GM18861 (cell line): Measurements from ENCODE around the gene DPRX.
"Not testable (repeated sequence)": the region's sequence is repeated elsewhere in the genome, so short reads cannot be mapped to it uniquely, and the experiment has no call there.

Source experiments
- ATAC-seq: cut with Tn5 transposase; IDR thresholded peaks from one replicate; pipeline ENCODE4 v1.9.1; 2021; ENCODE audit not compliant: unreplicated experiment

DPRX gene

DNA sequence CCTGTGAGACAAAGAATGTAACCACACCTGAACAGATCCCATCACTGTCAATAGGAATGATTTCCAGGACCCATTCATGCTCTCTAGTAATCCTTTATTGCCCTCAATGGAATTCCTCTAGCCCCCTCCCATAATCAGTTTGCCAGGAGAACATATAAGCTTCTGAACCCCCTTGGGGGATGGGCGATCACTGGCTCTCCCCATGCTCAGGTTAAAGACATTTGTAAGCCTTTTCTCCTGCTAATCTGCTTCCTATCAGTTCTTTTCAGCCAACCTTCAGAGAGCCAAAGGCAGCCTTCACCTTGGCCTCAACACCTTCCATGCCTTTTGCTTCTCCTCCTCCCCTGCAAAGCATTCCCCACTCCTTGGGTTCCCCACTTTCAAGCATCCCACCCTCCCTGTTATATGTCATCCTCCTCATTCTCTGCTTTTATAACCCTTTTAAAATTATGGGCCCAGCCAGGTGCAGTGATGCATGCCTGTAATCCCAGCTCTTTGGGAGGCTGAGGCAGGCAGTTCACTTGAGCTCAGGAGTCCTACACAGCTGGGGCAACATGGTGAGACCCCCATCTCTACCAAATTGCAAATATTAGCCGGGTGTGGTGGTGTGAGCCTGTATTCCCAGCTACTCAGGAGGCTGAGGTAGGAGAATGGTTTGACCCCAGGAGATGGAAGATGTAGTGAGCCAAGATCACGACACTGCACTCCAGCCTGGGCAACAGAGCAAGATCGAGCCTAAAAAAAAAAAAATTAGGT lies 12.4 kb downstream of the DPRX start:
- no peak for ATAC-seq

DNA sequence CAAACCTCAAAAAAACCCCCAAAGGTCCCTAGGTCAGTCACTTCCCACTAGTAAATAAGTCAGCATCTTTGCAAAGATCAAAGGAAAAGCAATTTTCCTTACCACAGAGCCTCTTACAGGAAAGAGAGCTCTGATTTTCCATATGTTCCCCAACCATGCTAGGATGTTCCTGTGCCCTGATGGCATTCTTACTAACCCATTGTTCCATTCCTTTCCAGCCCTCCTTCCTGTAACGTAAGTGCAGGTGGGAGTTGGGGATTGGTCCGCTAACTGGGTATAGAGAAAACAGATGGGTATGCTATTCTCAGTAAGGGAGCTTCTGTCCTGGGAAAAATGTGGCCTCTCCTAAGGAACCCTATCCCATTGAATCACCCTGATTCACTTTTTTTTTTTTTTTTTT lies 14.3 kb downstream of the DPRX start:
- ATAC-seq = no peak

DNA sequence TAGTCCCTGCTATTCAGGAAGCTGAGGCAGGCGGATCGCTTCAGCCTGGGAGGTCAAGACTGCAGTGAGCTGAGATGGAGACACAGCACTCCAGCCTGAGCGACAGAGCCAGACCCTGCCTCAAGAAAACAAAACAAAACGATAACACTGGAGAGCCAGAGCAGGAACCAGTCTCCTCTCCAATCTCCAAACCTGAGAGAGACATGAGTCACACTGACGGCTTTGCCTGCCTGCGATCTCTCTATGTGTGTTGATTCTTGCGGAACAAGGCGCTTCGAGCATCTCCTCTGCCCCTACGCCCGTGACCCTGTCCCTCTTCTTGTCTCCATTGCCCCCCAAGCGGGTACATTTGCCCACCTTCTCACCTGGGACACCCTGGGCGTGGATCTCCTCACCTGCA lies 15.6 kb downstream of the DPRX start:
- no peak for ATAC-seq

DNA sequence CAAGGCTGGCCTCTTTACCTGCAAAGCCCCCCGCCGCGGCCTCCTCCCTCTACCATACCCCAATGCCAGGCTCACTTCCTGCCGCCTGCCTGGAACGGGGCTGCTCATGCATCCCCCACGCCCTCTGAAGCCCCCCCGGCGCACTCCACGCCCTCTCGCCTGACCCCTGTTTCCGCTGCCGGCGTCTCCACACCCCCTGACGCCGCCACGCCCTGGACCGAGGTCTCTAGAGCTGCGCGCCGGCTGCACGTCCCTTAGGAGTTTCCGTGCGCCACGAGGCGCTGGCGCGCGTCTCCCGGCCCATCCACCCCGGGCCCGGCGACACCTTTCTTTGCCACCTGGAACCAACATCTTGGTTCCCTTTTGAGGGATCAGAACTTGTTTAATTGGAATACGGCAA lies 16.0 kb downstream of the DPRX start:
- ATAC-seq = no peak

DNA sequence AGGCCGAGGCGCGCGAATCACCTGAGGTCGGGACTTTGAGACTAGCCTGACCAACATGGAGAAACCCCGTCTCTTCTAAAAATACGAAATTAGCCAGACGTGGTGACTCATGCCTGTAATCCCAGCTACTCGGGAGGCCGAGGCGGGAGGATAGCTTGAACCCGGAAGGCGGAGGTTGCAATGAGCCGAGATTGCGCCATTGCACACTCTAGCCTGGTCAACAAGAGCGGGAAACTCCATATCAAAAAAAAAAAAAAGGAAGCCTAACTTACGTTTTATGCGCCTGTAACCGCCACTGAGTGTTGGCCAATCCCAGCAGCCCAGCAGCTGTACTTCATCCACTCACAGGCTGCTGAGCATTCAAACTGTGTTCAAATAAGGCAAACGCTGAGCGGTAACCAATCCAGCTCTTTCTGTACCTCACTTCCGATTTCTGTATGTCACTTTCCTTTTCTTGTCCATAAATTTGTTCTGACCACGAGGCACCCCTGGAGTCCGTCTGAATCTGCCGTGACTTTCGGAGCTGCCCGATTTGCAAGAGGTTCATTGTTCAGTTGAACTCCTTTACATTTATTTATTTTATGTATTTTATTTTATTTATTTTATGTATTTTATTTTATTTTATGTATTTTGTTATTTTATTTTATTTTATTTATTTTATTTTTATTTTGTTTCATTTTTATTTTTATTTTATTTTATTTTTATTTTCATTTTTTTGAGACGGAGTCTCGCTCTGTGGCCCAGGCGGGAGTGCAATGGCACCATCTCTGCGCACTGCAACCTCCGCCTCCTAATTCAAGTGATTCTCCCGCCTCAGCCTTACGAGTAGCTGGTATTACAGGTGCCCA lies 18.2 kb downstream of the DPRX start:
- no peak for ATAC-seq

DNA sequence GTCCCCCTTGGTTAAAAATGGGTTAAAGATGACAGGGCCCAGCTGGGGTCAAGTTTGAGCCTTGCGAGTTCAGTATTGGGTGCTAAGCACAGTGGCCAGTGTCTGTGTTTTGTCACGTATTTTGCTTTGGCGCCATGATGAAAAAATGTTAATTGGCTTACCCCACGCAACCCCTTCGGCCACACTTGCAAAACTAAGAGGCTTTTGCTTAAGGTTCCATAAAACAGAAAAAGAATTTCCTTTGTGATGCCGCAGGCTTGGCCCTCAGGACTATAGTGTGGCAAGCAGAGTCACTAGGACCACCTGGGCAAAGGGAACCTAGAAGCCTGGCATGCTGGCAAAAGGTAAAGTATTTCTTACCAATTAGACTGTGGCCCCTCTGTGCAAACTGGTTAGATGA lies 20.7 kb downstream of the DPRX start:
- ATAC-seq = no peak

DNA sequence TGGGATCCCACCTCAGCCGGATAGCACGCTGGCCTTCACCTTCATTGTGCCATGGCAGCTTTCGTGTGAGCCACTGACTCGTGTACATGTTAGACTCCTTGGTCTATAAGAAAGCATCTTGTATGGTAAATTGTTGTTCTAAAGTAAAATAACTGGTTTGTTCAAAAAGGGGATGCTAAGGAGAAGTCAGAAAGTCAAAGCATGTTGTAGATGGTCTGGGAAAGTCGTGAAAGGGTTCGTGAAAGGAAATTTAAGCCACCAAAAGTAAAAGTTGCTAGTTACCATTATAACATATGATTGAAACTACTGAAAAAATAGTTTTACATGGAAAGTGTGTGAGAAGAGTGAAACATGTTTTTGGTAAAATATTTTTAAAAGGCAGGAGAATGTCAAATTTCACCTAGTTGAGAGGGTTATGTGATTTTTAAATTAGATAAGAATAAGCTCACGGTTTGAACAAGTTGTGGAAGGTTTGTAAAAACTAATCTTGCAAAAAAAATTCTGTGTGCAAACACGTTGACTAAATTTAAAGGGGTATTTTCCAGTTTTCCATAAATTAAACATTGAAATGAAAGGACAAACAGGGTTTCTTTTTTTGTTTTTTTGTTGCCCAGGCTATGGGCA lies 23.4 kb downstream of the DPRX start:
- ATAC-seq = no peak

DNA sequence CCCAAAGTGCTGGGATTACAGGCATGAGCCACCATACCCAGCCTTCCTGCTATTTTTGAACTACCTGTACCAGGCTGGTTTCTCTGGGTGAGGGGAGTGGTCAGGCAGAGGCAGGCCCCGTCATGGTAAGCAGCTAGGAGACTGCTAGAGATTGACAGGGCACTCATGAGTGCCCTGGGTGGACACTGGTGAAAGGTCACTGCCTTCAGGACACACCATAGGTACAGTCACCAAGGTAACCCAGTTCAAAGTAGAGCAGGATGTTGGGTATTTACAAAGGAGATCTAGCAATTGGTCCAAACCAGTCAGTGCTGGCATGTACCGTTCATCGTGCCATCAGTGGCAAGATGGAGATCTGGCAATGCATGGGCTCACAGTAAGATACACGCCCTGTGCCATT lies 25.5 kb downstream of the DPRX start:
- no peak for ATAC-seq

DNA sequence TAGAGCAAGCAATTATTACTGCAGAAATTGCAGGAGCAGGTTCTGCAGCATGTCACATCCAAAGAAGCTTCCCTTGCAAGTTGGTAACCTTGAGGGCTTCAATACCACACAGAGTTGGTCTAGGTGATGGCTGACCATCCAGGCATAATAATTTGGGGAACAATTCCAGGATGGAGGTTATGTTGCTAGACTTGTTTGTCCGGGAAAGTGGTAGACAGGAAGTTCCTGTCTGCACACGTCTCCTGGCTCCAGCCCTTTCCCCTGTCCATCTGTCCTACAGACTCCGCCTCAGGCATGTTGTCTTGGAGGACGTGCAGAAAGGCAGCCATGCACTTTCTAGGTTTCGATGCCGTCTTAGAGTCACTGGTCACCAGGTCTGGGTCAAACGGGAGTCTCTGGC lies 26.0 kb downstream of the DPRX start:
- ATAC-seq = no peak

DNA sequence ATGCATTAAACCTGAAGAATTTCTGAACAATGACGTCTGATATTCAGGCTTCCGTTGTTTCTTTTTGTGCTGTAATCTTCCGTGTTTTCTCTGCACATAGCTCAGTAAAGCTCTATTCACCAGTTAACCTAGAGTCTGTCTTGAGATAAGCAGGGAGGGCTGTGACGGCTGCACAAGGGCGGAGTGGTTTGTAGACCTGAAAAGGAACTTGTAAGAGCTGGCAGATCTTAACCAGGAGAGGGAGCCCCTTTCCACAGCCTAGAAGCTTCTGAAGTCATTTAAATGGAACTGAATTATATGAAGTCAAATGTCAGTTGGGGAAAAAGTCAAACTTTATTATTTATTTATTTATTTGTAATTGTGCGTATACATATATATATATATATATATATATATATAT lies 27.5 kb downstream of the DPRX start:
- ATAC-seq = no peak

DNA sequence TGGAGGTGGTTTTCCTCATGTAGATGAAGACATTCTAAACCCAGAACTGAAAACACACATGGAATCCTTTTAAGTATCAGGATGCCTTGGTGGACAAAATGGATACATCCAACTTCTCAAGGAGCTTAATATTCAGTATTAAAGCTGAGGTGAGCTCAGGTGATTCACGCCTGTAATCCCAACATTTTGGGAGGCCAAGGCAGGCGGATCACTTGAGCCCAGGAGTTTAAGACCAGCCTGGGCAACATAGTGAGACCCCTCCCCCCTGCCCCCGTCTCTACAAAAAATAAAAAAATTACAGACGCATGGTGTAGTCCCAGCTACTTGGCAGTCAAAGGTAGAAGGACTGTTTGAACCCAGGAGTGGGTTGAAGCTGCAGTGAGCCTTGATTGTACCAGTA lies 28.8 kb downstream of the DPRX start:
- no peak for ATAC-seq

DNA sequence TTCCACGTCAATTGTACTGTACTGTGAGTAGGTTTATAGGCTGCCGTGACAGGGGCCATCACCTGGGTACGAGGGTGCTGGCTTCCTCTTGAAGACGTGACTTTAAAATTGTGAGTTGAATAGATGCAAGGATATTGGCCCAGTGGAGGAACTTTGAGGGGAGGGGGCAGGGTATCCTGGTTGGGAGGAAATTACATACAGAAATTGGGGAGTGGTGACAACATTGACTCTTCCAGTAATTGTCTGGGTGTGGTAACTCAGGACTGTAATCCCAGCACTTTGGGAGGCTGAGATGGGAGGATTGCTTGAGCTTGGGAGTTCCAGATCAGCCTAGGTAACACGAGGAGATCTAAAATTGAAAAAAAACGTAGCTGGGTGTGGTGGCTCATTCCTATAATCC lies 30.4 kb downstream of the DPRX start:
- ATAC-seq = no peak

DNA sequence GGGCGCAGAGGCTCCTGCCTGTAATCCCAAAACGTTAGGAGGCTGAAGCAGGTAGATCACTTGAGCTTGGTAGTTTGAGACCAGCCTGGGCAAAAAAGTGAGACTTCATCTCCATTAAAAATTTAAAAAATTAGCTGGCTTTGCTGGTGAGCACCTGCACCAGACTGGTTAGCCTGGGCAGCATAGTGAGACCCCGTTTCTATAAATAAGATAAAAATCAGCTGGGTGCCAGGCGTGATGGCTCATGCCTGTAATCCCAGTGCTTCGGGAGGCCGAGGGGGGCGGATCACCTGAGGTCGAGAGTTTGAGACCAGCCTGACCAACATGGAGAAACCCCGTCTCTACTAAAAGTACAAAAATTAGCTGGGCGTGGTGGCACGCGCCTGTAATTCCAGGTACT lies 32.4 kb downstream of the DPRX start:
- ATAC-seq = no peak

DNA sequence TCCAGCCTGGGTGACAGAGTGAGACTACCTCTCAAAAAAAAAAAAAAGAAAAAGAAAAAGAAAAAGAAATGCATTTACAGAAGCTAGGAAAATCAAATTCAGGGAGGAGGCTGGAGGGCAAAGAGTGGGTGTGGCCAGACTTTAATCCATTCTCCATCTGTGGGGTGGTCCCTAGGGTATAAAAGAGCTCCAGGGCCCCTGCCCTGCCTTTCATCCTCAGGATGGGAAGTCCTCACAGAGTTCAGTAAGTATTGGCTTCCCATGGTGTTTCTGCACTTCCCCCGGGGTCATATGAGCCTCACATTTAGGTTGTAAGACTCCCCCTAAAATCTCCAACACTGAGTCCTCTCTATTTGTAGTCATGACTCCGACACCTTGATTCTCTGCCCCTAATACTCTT lies 33.0 kb downstream of the DPRX start:
- ATAC-seq = no peak

DNA sequence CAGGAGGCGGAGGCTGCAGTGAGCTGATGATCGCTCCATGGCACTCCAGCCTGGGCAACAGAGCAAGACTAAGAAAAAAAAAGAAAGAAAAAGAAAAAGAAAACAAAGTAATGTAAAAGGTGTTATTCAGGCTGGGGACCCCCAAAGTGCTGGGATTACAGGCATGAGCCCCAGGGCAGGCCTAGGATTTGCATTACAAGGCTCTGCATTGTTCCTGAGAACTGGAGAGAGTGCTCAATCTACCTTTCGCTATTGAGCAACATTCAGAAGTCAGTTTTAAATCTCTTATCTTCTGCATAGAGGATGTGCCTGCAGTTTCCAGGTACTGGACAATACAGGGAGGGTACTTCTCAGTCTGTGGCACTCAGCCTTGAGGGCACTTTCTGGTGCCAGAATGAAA lies 34.5 kb downstream of the DPRX start:
- ATAC-seq = not testable (repeated sequence)

DNA sequence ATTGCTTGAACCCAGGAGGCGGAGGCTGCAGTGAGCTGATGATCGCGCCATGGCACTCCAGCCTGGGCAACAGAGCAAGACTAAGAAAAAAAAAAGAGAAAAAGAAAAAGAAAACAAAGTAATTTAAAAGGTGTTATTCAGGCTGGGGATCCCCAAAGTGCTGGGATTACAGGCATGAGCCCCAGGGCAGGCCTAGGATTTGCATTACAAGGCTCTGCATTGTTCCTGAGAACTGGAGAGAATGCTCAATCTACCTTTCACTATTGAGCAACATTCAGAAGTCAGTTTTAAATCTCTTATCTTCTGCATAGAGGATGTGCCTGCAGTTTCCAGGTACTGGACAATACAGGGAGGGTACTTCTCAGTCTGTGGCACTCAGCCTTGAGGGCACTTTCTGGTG lies 37.0 kb downstream of the DPRX start:
- ATAC-seq = not testable (repeated sequence)

DNA sequence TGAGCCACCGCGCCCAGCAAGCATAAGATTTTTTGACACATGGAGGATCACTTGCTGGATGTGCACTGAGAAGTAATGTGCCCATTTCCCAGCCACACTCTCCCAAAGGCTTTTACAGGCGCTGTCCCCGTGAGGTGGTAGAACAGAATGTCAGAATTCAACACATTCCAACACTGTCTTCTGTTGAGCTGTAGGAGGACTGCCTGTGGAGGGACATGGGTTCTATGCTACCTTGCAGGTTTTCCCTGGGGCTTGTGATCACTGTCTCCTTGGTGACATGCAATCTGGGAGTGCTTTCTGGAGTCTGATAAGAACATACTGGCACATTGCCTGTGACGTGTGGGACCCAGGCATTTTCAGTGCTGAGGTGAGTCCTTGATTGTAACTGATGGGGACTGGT lies 38.5 kb downstream of the DPRX start:
- ATAC-seq = no peak

DNA sequence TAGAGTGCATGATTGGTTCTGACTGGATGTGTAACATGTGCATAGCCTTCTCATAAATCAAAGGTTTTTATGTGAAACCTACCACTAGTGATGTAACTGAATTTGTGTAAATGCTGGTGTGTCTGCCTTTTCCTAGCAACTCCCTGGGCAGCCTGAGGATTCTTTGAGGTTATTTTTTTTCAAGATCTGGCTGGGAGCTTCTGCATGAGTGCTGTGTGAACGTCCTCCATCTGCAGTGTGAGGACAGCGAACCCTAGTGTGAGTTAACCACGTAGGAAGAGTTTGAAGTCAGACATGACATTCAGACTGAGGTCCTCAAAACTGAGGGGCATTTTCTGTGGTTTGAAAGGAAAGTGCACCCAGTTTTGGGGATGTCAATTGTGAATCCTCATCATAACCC lies 39.9 kb downstream of the DPRX start:
- ATAC-seq = no peak
